GM23338 (cell line): ENCODE data around the gene C1orf74. TPM values are rescaled to one million over a fixed set of nuclear protein-coding genes. Genes with fewer than 3 reads are reported as not detected.

Experiments used
- ATAC-seq: fragments of 200-7000 bp; cut with Tn5 transposase; 3 replicates; pipeline ENCODE4 v1.9.1; 2020
- DNase-seq: peaks from one replicate; pipeline ENCODE4 v3.0.0-alpha.2; 2015; ENCODE audit warnings: low spot score
- H2AFZ ChIP-seq: fragments of 200-600 bp; sonication (generic); 2 replicates; pipeline ENCODE4 v1.8.0; 2016; ENCODE audit warnings: antibody characterized with exemption, mild to moderate bottlenecking, moderate library complexity
- H3F3A ChIP-seq: fragments of 200-600 bp; sonication (generic); replicated peaks from 2 replicates; pipeline ENCODE4 v1.8.0; 2017; ENCODE audit warnings: antibody characterized with exemption, mixed run types, low read depth
- H3K27ac ChIP-seq: fragments of 200-600 bp; sonication (generic); 2 replicates; pipeline ENCODE4 v1.6.1; 2016; ENCODE audit warnings: low read depth
- H3K27me3 ChIP-seq: fragments of 200-600 bp; sonication (generic); 2 replicates; pipeline ENCODE4 v1.8.0; 2016; ENCODE audit warnings: mild to moderate bottlenecking, mixed run types, moderate library complexity; ENCODE audit not compliant: insufficient read depth
- H3K36me3 ChIP-seq: fragments of 200-600 bp; sonication (generic); 2 replicates; pipeline ENCODE4 v1.8.0; 2016; ENCODE audit warnings: mild to moderate bottlenecking; ENCODE audit not compliant: insufficient read depth
- H3K4me1 ChIP-seq: fragments of 200-600 bp; sonication (generic); 2 replicates; pipeline ENCODE4 v1.8.0; 2016; ENCODE audit warnings: mild to moderate bottlenecking, moderate library complexity; ENCODE audit not compliant: insufficient read depth
- H3K4me2 ChIP-seq: fragments of 200-600 bp; sonication (generic); 2 replicates; pipeline ENCODE4 v1.7.1; 2017; ENCODE audit warnings: mixed run types
- H3K4me3 ChIP-seq: fragments of 200-600 bp; sonication (generic); 2 replicates; pipeline ENCODE4 v1.6.1; 2016; ENCODE audit warnings: mixed run types
- H3K79me2 ChIP-seq: fragments of 200-600 bp; sonication (generic); replicated peaks from 2 replicates; pipeline ENCODE4 v1.8.0; 2017; ENCODE audit warnings: mild to moderate bottlenecking; ENCODE audit not compliant: insufficient read depth
- H3K9me2 ChIP-seq: fragments of 200-600 bp; sonication (generic); 2 replicates; pipeline ENCODE4 v1.8.0; 2017; ENCODE audit not compliant: insufficient read depth
- H4K20me1 ChIP-seq: fragments of 200-600 bp; sonication (generic); replicated peaks from 2 replicates; pipeline ENCODE4 v1.8.0; 2017; ENCODE audit warnings: mild to moderate bottlenecking; ENCODE audit not compliant: insufficient read depth
- H3K27ac Mint-ChIP-seq: 2 replicates; pipeline ENCODE4 v1.8.0; 2020; ENCODE audit warnings: inconsistent platforms, mild to moderate bottlenecking, moderate library complexity, mixed read lengths
- H3K27me3 Mint-ChIP-seq: 3 replicates; pipeline ENCODE4 v1.8.0; 2022; ENCODE audit warnings: low read depth, mild to moderate bottlenecking, moderate library complexity, mixed read lengths, inconsistent platforms; ENCODE audit not compliant: insufficient read depth, poor library complexity
- H3K36me3 Mint-ChIP-seq: 3 replicates; pipeline ENCODE4 v1.8.0; 2021; ENCODE audit warnings: low read depth, mild to moderate bottlenecking, inconsistent platforms, moderate library complexity, mixed read lengths
- H3K4me1 Mint-ChIP-seq: 3 replicates; pipeline ENCODE4 v1.8.0; 2020; ENCODE audit warnings: mild to moderate bottlenecking, inconsistent platforms, mixed read lengths
- H3K4me3 Mint-ChIP-seq: 3 replicates; pipeline ENCODE4 v1.8.0; 2021; ENCODE audit warnings: moderate library complexity, mild to moderate bottlenecking, inconsistent platforms, mixed read lengths
- H3K9me3 Mint-ChIP-seq: 3 replicates; pipeline ENCODE4 v1.8.0; 2020; ENCODE audit warnings: moderate library complexity, mild to moderate bottlenecking, inconsistent platforms, mixed read lengths
- CREB1 ChIP-seq: fragments of 250-450 bp; sonication (Bioruptor Pico); IDR thresholded peaks from 2 replicates; pipeline ENCODE4 v1.5.0; 2020; ENCODE audit warnings: low read depth, mild to moderate bottlenecking, moderate library complexity
- CTCF ChIP-seq, 2 experiments: fragments of 200-600 bp in 1 of 2; sonication (generic) in 1 of 2; conservative IDR thresholded peaks; 2 replicates each; pipeline versions ENCODE4 v1.5.1 to v1.6.1; 2016 to 2017; ENCODE audit warnings: antibody characterized with exemption in 2 of 2, low read depth in 2 of 2, mild to moderate bottlenecking in 2 of 2, moderate library complexity in 1 of 2
- ETS1 ChIP-seq: IDR thresholded peaks from 2 replicates; pipeline ENCODE4 v1.6.1; 2016; ENCODE audit warnings: antibody characterized with exemption
- JUNB ChIP-seq: IDR thresholded peaks from one replicate; pipeline ENCODE4 v1.6.1; 2016; ENCODE audit warnings: antibody characterized with exemption; ENCODE audit not compliant: unreplicated experiment
- NANOG ChIP-seq: IDR thresholded peaks from 2 replicates; pipeline ENCODE4 v1.6.1; 2016; ENCODE audit warnings: antibody characterized with exemption, borderline replicate concordance
- POLR2AphosphoS5 ChIP-seq: IDR thresholded peaks from 2 replicates; pipeline ENCODE4 v1.6.1; 2016; ENCODE audit warnings: antibody characterized with exemption, low read depth
- STAT1 ChIP-seq: IDR thresholded peaks from one replicate; pipeline ENCODE4 v1.6.1; 2016; ENCODE audit warnings: antibody characterized with exemption; ENCODE audit not compliant: unreplicated experiment
- ZNF114 ChIP-seq: fragments of 250-450 bp; sonication (Bioruptor Pico); IDR thresholded peaks from 2 replicates; pipeline ENCODE4 v1.5.0; 2020; ENCODE audit warnings: mild to moderate bottlenecking, moderate library complexity
- ZNF462 ChIP-seq: fragments of 250-450 bp; sonication (Bioruptor Pico); IDR thresholded peaks from 2 replicates; pipeline ENCODE4 v1.5.0; 2020; ENCODE audit warnings: mild to moderate bottlenecking, moderate library complexity
- long read RNA-seq: library from polyadenylated mRNA; unstranded; transcript quantifications from one replicate; pipeline ENCODE4 v2.0.0, GENCODE V29; 2020; ENCODE audit not compliant: unreplicated experiment
- polyA plus RNA-seq: library from polyadenylated mRNA; unstranded; fragments of >200 nt; fragmentation: Nextera tagmentation; extraction: Ambion mirVana; gene quantifications from 2 replicates; pipeline ENCODE4 v1.2.1, GENCODE V29; 2016
- total RNA-seq: library from RNA; depleted of rRNA; stranded (reverse); fragments of >200 nt; shearing (Covaris generic); gene quantifications from 2 replicates; pipeline ENCODE4 v1.2.3, GENCODE V29; 2014; rRNA removed

Gene C1orf74
- total RNA-seq (3.9 and 4.6 TPM in 2 replicates), polyA plus RNA-seq (2.3 and 2.8 TPM in 2 replicates)
- long read RNA-seq, full-length matches to known transcripts = 7 of 8 reads
- long read RNA-seq, partial matches to known transcripts = 0 of 8 reads
- long read RNA-seq, other reads (novel, unspliced or antisense) = 1 of 8 reads

- H3K27ac Mint-ChIP-seq = peak within 1 kb of the TSS; percentile 99
- peaks cover 4% of the 10 kb centered on the region for H3K27me3 Mint-ChIP-seq
- TF ChIP-seq NANOG = no peak
- TF ChIP-seq ETS1 = peak; percentile 72
- no peak for TF ChIP-seq ZNF462
- peak; percentile 97 for TF ChIP-seq POLR2AphosphoS5
- peak; percentile 99 for TF ChIP-seq CREB1
- TF ChIP-seq JUNB = no peak
- no peak for TF ChIP-seq CTCF (conservative IDR thresholded peaks at IDR 0.05; ENCODE audit: low read depth in 2 of 2)
- no peak for TF ChIP-seq ZNF114 (CRISPR knock-in tag)
- no peak for TF ChIP-seq STAT1
- Histone ChIP-seq H3K4me3 (peak within 1 kb of the TSS; percentile 64), H3F3A (no peaks in the 10 kb centered on the region), H4K20me1 (no peaks in the 10 kb centered on the region), H2AFZ (peak within 1 kb of the TSS; percentile 78; the same call in 1 of the 2 replicates), H3K79me2 (no peaks in the 10 kb centered on the region; the same call in 1 of the 2 replicates), H3K27ac (peak within 1 kb of the TSS; percentile 88), H3K36me3 (no peaks in the 10 kb centered on the region), H3K9me2 (no peaks in the 10 kb centered on the region), H3K27me3 (no peaks in the 10 kb centered on the region), H3K4me2 (peak within 1 kb of the TSS; percentile 81), H3K4me1 (peaks cover 4% of the 10 kb centered on the region; the same call in 1 of the 2 replicates)
- H3K4me1 Mint-ChIP-seq = peaks cover 9% of the 10 kb centered on the region
- DNase-seq (peak; percentile 98), ATAC-seq (peak; percentile 99)
- peaks cover 9% of the 10 kb centered on the region for H3K36me3 Mint-ChIP-seq
- peaks cover 2% of the 10 kb centered on the region; the same call in 1 of the 3 replicates for H3K9me3 Mint-ChIP-seq
- peak within 1 kb of the TSS; percentile 96 for H3K4me3 Mint-ChIP-seq
These were observed at the start of gene C1orf74 for GRCh38 chr1:209784265-209785169. TSS of gene C1orf74 (minus strand) at chr1:209784559. CDS start at chr1:209783634, 925 bp downstream.
